HEK293 (cell line): ENCODE measurements around the gene ISM2.

Experiments
- CTCF ChIA-PET: fragments of 350-600 bp; formaldehyde crosslinking; extraction: SDS; loops from one replicate; lab custom pipeline; 2021; ENCODE audit warnings: antibody characterized with exemption; lab: Yijun Ruan, JAX
- POLR2A ChIA-PET: fragments of 300-600 bp; formaldehyde crosslinking; extraction: SDS; loops from one replicate; lab custom pipeline; 2020; ENCODE audit warnings: antibody characterized with exemption, inconsistent platforms; lab: Yijun Ruan, JAX
- H3K27ac ChIP-seq: fragments of 200-500 bp; sonication (Bioruptor generic); 2 replicates; pipeline ENCODE4 v1.5.1; 2014; ENCODE audit warnings: low read depth, low read length, control low read depth, inconsistent platforms; ENCODE audit errors: extremely low read depth
- H3K36me3 ChIP-seq, 2 experiments: fragments of 200-500 bp in 1 of 2; sonication (Bioruptor generic) in 1 of 2; 1 replicate in 1 of 2; 2 replicates in 1 of 2; pipeline ENCODE4 v1.5.1; 2014 to 2017; ENCODE audit warnings: inconsistent platforms in 2 of 2, low read length in 2 of 2; ENCODE audit not compliant: control insufficient read depth in 2 of 2, insufficient read depth in 1 of 2
- H3K4me1 ChIP-seq: fragments of 200-500 bp; sonication (Bioruptor generic); 2 replicates; pipeline ENCODE4 v1.5.1; 2014; ENCODE audit warnings: mild to moderate bottlenecking, low read length, inconsistent platforms; ENCODE audit not compliant: control insufficient read depth, insufficient read depth
- H3K4me3 ChIP-seq: 2 replicates; pipeline ENCODE4 v1.5.1; 2011; ENCODE audit warnings: low read depth, mild to moderate bottlenecking, control low read depth, low read length, moderate library complexity
- H3K9me3 ChIP-seq: fragments of 200-500 bp; sonication (Bioruptor generic); 2 replicates; pipeline ENCODE4 v1.5.1; 2014; ENCODE audit warnings: low read depth, low read length, inconsistent platforms; ENCODE audit not compliant: control insufficient read depth, insufficient read depth
- GLIS1 ChIP-seq: fragments of 450-650 bp; formaldehyde crosslinking; IDR thresholded peaks from 2 replicates; pipeline ENCODE4 v1.5.1; 2016; ENCODE audit warnings: missing biosample characterization, missing genetic modification characterization
- IKZF3 ChIP-seq: fragments of 450-650 bp; IDR thresholded peaks from 2 replicates; pipeline ENCODE4 v1.5.0; 2018; ENCODE audit warnings: missing biosample characterization, mild to moderate bottlenecking, missing genetic modification characterization, moderate library complexity
- OSR2 ChIP-seq: fragments of 450-650 bp; formaldehyde crosslinking; IDR thresholded peaks from 2 replicates; pipeline ENCODE4 v1.5.1; 2016; ENCODE audit warnings: missing biosample characterization, missing genetic modification characterization
- RBAK ChIP-seq: fragments of 450-650 bp; formaldehyde crosslinking; IDR thresholded peaks from 2 replicates; pipeline ENCODE4 v1.5.1; 2016; ENCODE audit warnings: missing biosample characterization, missing genetic modification characterization
- SALL2 ChIP-seq: fragments of 450-650 bp; formaldehyde crosslinking; IDR thresholded peaks from 2 replicates; pipeline ENCODE4 v1.5.0; 2017; ENCODE audit warnings: missing biosample characterization, mild to moderate bottlenecking, missing genetic modification characterization, borderline replicate concordance
- YY2 ChIP-seq: fragments of 450-650 bp; formaldehyde crosslinking; IDR thresholded peaks from 2 replicates; pipeline ENCODE4 v1.5.1; 2016; ENCODE audit warnings: missing biosample characterization, missing genetic modification characterization
- ZBTB1 ChIP-seq: fragments of 450-650 bp; formaldehyde crosslinking; IDR thresholded peaks from 2 replicates; pipeline ENCODE4 v1.5.1; 2016; ENCODE audit warnings: missing biosample characterization, missing genetic modification characterization
- ZBTB11 ChIP-seq: fragments of 450-650 bp; formaldehyde crosslinking; conservative IDR thresholded peaks from 2 replicates; pipeline ENCODE4 v1.5.1; 2016; ENCODE audit warnings: low read depth, missing biosample characterization, missing genetic modification characterization
- ZBTB17 ChIP-seq: fragments of 450-650 bp; formaldehyde crosslinking; IDR thresholded peaks from 2 replicates; pipeline ENCODE4 v1.5.1; 2016; ENCODE audit warnings: missing biosample characterization, missing genetic modification characterization
- ZBTB26 ChIP-seq: fragments of 450-650 bp; formaldehyde crosslinking; optimal IDR thresholded peaks from 2 replicates; pipeline ENCODE3; 2016; ENCODE audit warnings: missing biosample characterization, mild to moderate bottlenecking, missing genetic modification characterization
- ZBTB44 ChIP-seq: fragments of 450-650 bp; IDR thresholded peaks from 2 replicates; pipeline ENCODE4 v1.5.1; 2018; ENCODE audit warnings: missing biosample characterization, mild to moderate bottlenecking, missing genetic modification characterization
- ZBTB8A ChIP-seq: fragments of 450-650 bp; formaldehyde crosslinking; IDR thresholded peaks from 2 replicates; pipeline ENCODE4 v1.5.1; 2016; ENCODE audit warnings: missing biosample characterization, missing genetic modification characterization
- ZNF10 ChIP-seq: fragments of 450-650 bp; formaldehyde crosslinking; IDR thresholded peaks from 2 replicates; pipeline ENCODE4 v1.5.1; 2017; ENCODE audit warnings: missing biosample characterization, missing genetic modification characterization
- ZNF114 ChIP-seq: fragments of 450-650 bp; formaldehyde crosslinking; IDR thresholded peaks from 2 replicates; pipeline ENCODE4 v1.5.0; 2017; ENCODE audit warnings: missing biosample characterization, missing genetic modification characterization
- ZNF133 ChIP-seq: fragments of 450-650 bp; formaldehyde crosslinking; IDR thresholded peaks from 2 replicates; pipeline ENCODE4 v1.5.1; 2016; ENCODE audit warnings: missing biosample characterization, missing genetic modification characterization
- ZNF146 ChIP-seq: fragments of 450-650 bp; formaldehyde crosslinking; IDR thresholded peaks from 2 replicates; pipeline ENCODE4 v1.5.1; 2016; ENCODE audit warnings: missing biosample characterization, missing genetic modification characterization
- ZNF16 ChIP-seq: fragments of 450-650 bp; formaldehyde crosslinking; IDR thresholded peaks from 2 replicates; pipeline ENCODE4 v1.5.1; 2016; ENCODE audit warnings: low read depth, missing biosample characterization, missing genetic modification characterization
- ZNF19 ChIP-seq: fragments of 450-650 bp; formaldehyde crosslinking; IDR thresholded peaks from 2 replicates; pipeline ENCODE4; 2016; ENCODE audit warnings: missing biosample characterization, missing genetic modification characterization, low read depth
- ZNF202 ChIP-seq: fragments of 450-650 bp; formaldehyde crosslinking; IDR thresholded peaks from 2 replicates; pipeline ENCODE4 v1.5.1; 2016; ENCODE audit warnings: missing biosample characterization, missing genetic modification characterization, borderline replicate concordance
- ZNF223 ChIP-seq: fragments of 450-650 bp; formaldehyde crosslinking; IDR thresholded peaks from 2 replicates; pipeline ENCODE4 v1.5.1; 2016; ENCODE audit warnings: missing biosample characterization, missing genetic modification characterization
- ZNF266 ChIP-seq: fragments of 450-650 bp; formaldehyde crosslinking; IDR thresholded peaks from 2 replicates; pipeline ENCODE4 v1.5.1; 2016; ENCODE audit warnings: missing biosample characterization, missing genetic modification characterization, low read depth
- ZNF362 ChIP-seq: fragments of 450-650 bp; formaldehyde crosslinking; IDR thresholded peaks from 2 replicates; pipeline ENCODE4 v1.5.1; 2016; ENCODE audit warnings: missing biosample characterization, missing genetic modification characterization
- ZNF433 ChIP-seq: fragments of 450-650 bp; formaldehyde crosslinking; IDR thresholded peaks from 2 replicates; pipeline ENCODE4 v1.5.1; 2016; ENCODE audit warnings: missing biosample characterization, missing genetic modification characterization, low read depth
- ZNF521 ChIP-seq: fragments of 450-650 bp; formaldehyde crosslinking; IDR thresholded peaks from 2 replicates; pipeline ENCODE4 v1.5.1; 2017; ENCODE audit warnings: missing biosample characterization, mild to moderate bottlenecking, missing genetic modification characterization
- ZNF561 ChIP-seq: fragments of 450-650 bp; IDR thresholded peaks from 2 replicates; pipeline ENCODE4 v1.5.1; 2018; ENCODE audit warnings: missing biosample characterization, missing genetic modification characterization, borderline replicate concordance
- ZNF585B ChIP-seq: fragments of 450-650 bp; formaldehyde crosslinking; IDR thresholded peaks from 2 replicates; pipeline ENCODE4 v1.5.1; 2016; ENCODE audit warnings: missing biosample characterization, missing genetic modification characterization
- ZNF600 ChIP-seq: fragments of 450-650 bp; formaldehyde crosslinking; IDR thresholded peaks from 2 replicates; pipeline ENCODE4 v1.5.1; 2016; ENCODE audit warnings: missing biosample characterization, missing genetic modification characterization
- ZNF621 ChIP-seq: fragments of 450-650 bp; formaldehyde crosslinking; IDR thresholded peaks from 2 replicates; pipeline ENCODE4 v1.5.1; 2017; ENCODE audit warnings: missing biosample characterization, missing genetic modification characterization
- ZNF623 ChIP-seq: fragments of 450-650 bp; formaldehyde crosslinking; IDR thresholded peaks from 2 replicates; pipeline ENCODE4 v1.5.1; 2016; ENCODE audit warnings: missing biosample characterization, missing genetic modification characterization
- ZNF660 ChIP-seq: fragments of 450-650 bp; IDR thresholded peaks from 2 replicates; pipeline ENCODE4 v1.5.1; 2018; ENCODE audit warnings: missing biosample characterization, mild to moderate bottlenecking, missing genetic modification characterization
- ZNF76 ChIP-seq: fragments of 450-650 bp; formaldehyde crosslinking; IDR thresholded peaks from 2 replicates; pipeline ENCODE4; 2016; ENCODE audit warnings: low read depth, missing biosample characterization, missing genetic modification characterization, borderline replicate concordance
- ZNF785 ChIP-seq: fragments of 450-650 bp; formaldehyde crosslinking; IDR thresholded peaks from 2 replicates; pipeline ENCODE4 v1.5.1; 2016; ENCODE audit warnings: missing biosample characterization, missing genetic modification characterization
- ZSCAN30 ChIP-seq: fragments of 450-650 bp; IDR thresholded peaks from 2 replicates; pipeline ENCODE4 v1.5.1; 2018; ENCODE audit warnings: missing biosample characterization, mild to moderate bottlenecking, missing genetic modification characterization, moderate library complexity

The ISM2 gene

GRCh38 chr14:77470224-77470870, 28.3 kb downstream of the ISM2 start (continued):
- TF ChIP-seq ZBTB26 (tag by site-specific recombination), result no peak
- no peak for TF ChIP-seq ZNF785
- peak; percentile 94 for TF ChIP-seq ZSCAN30 (tag by site-specific recombination)
- peak; percentile 57; the same call in 1 of the 2 replicates for TF ChIP-seq ZBTB17
- TF ChIP-seq ZNF133 (tag by site-specific recombination), result no peak
- no peak for TF ChIP-seq ZNF114 (tag by site-specific recombination)
- TF ChIP-seq ZNF202 (tag by site-specific recombination), result no peak
- no peak for TF ChIP-seq ZNF433
- TF ChIP-seq ZNF223 (tag by site-specific recombination), result no peak
- TF ChIP-seq ZNF266 (tag by site-specific recombination), result no peak
- TF ChIP-seq ZNF19 (tag by site-specific recombination), result no peak
- no peak for TF ChIP-seq YY2 (tag by site-specific recombination)
- TF ChIP-seq SALL2, result no peak
- TF ChIP-seq ZNF76, result no peak
- no peak for TF ChIP-seq ZNF585B (tag by site-specific recombination)
- no peak for TF ChIP-seq ZBTB1 (tag by site-specific recombination)

GRCh38 chr14:77469539-77469938, 29.1 kb downstream of the ISM2 start:
- H3K27ac ChIP-seq, result no peak overlapping the region
- H3K36me3 ChIP-seq, result peaks cover 41 to 48% of the 10 kb centered on the region in 2 experiments
- no peaks in the 10 kb centered on the region for H3K4me1 ChIP-seq
- H3K9me3 ChIP-seq, result no peaks in the 10 kb centered on the region
- H3K4me3 ChIP-seq, result no peak overlapping the region
- POLR2A ChIA-PET, result no interaction called here
- CTCF ChIA-PET, result interaction anchor here (0.9 kb wide), 1 partner anchor 11 kb away, joined by 5 read pairs; no protein-coding TSS in a partner anchor
- no peak for TF ChIP-seq ZNF362
- no peak for TF ChIP-seq ZNF623 (tag by site-specific recombination)
- no peak for TF ChIP-seq RBAK (tag by site-specific recombination)
- peak; percentile 11; the same call in 1 of the 2 replicates for TF ChIP-seq ZNF600 (tag by site-specific recombination)
- TF ChIP-seq ZBTB11 (tag by site-specific recombination), result no peak
- TF ChIP-seq ZNF621 (tag by site-specific recombination), result no peak
- TF ChIP-seq OSR2, result peak; percentile 18; the same call in 1 of the 2 replicates
- no peak for TF ChIP-seq ZBTB8A (tag by site-specific recombination)
- TF ChIP-seq ZNF146 (tag by site-specific recombination), result no peak
- peak; percentile 40; the same call in 1 of the 2 replicates for TF ChIP-seq ZNF10 (tag by site-specific recombination)
- no peak for TF ChIP-seq GLIS1 (tag by site-specific recombination)
- peak; percentile 83 for TF ChIP-seq ZNF660 (tag by site-specific recombination)
- TF ChIP-seq ZNF202 (tag by site-specific recombination), result no peak
- TF ChIP-seq ZNF561 (tag by site-specific recombination), result no peak
- TF ChIP-seq ZNF521, result no peak
- peak; percentile 8; the same call in 1 of the 2 replicates for TF ChIP-seq IKZF3
- peak; percentile 12; the same call in 1 of the 2 replicates for TF ChIP-seq ZBTB44 (tag by site-specific recombination)
- TF ChIP-seq ZNF16 (tag by site-specific recombination), result no peak
